Head of caudate nucleus (tissue), 42 donors: ENCODE data around the gene ANXA11.
A peak's percentile ranks its signal among the peaks of the same experiment; 100 is the strongest.
"Not testable (repeated sequence)": the region's sequence is repeated elsewhere in the genome, so short reads cannot be mapped to it uniquely, and the experiment has no call there.

Source experiments
- DNase-seq, 42 donors: peaks; one replicate each; pipeline versions ENCODE4 v3.0.0 to v3.0.0-alpha.2; 2020 to 2021; ENCODE audit warnings: mixed read lengths in 7 of 42
- intact Hi-C: fragments of 100-400 bp; cut with DNase I; formaldehyde crosslinking; loops from one replicate; pipeline ENCODE4 v1.15.0; 2022

ANXA11 gene

DNA sequence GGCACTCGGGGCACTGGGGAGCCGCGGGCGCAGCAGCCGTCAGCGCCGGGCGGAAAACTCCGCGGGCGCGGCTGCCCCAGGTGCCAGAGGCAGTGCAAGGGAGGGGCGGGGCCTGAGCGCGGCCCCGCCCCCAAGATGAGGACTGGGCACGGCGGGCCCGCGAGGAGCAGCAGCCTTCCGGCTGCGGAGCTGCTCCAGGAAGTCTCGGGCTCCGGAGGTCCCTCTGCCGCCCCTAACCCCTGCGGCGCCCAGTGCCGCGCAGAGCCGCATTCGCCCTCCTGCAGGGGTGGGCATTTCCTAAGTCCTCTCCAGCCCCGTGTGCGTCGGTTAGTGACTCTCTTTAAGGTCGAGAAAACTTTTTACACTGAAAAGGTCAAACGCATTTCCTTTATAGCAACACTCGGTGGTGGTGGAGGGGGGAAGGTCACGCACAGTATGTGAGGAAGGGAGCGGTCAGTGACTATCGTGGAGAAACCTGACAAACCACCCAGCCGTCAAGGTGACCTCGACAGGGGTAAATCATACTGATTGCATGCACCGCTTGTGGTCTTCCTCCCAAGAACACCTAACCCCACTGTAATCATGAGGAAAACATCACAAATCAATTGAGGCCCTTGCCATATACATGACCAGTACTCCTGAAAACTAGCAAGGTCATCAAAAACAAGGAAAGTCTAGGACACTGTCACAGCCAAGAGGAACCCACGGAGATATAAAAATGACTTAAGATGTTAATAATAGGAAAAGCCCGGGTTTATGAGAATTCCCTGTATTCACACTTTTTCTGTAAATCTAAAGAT, at the start of gene ANXA11:
Gene ANXA11 (minus strand): TSS at position 61 of the 800 bp plus-strand sequence. CDS start 32,676 bp downstream, outside the sequence.
- intact Hi-C loops, result loop anchor here (10.0 kb wide), 1 partner anchor 51 kb away; no protein-coding TSS in a partner anchor
- peak in 39 of 42 donors; percentile 45 to 86 (median 70) for DNase-seq

DNA sequence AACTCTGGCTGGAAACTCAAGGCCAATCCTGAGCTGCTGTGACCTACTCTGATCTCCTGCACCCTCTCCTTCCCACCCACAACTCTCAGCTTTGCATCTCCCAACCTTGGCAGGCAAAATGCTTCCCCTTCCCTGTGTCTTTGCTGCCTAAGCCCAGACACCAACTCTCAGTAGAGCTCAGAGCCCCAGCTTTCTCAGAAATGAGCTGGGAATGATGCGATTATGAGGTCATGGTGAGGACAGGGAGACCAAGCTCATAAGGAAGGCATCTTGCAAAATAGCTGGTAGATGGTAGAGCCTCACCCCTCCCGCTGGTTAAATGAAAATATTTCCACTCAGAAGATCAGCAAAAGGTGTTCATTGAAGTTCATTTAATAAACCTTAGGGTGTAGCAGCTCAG, 49.4 kb upstream of the ANXA11 start:
- DNase-seq, intact Hi-C loops: not testable (repeated sequence)

DNA sequence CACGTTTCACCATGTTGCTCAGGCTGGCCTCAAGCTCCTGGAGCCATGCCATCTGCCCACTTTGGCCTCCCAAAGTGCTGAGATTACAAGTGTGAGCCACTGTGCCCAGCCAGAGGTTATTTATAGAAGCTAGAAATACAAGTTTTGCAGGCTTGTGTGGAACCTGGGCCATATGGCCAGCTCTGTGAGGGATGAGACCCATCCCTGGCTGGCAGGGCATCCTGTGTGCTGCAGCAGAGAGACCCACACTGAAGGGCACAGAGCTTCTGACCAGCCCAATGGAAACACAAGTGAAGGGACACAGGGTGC, 48.6 kb upstream of the ANXA11 start:
- intact Hi-C loops, DNase-seq: not testable (repeated sequence)

DNA sequence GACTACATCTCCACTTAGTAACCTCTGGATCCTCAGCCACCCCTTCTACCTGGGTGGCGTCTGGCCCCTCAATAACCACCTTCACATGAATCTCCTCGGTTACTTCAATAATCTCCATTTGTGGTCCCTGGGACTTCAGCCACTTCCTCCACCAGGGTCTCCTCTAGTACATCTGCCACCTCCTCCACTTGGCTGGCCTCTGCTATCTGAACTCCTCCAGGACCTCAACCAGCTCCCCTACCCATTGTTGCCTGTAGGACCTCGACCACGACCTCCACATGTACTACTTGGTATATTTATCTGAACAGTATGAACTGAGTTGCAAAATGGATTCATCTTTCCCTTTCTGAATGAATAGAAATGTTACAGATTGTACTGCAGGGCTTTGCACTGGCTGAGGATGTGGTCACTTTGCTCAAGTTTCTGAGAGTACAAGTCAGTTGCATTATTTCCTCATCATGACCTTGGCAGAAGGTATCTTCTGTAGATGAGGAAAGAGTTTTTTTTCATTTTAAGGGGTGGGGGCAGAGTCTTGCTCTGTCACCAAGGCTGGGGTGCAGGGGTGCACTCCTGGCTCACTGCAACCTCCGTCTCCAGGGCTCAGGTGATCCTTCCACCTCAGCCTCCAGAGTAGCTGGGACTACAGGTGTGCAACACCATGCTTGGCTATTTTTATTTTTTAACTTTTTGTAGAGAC, 48.1 kb upstream of the ANXA11 start:
- intact Hi-C loops, result no loop called here
- DNase-seq, result no peak

DNA sequence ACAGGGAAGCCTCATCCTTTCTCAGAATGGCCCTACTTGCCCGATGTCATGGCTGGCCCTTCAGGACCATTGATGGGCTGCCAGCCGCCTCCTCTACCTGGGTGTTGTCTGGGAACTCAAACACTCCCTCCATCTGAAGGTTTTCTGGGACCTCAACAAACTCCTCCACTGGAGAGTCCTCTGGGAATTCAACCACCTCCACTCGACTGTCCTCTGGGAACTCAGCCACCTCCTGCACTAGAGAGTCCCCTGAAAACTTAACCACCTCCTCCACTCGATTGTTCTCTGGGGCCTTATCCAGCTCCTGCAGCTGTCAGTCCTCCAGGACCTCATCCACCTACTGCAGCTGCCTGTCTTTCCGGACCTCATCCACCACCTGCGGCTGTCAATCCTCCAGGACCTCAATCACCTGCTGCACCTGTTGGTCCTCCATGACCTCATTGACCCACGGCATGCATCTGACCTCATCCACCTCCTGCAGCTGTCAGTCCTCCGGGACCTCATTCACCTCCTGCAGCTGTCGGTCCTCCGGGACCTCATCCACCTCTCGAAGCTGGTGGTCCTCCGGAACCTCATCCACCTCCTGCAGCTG, 47.1 kb upstream of the ANXA11 start:
- intact Hi-C loops, result no loop called here
- DNase-seq, result no peak

DNA sequence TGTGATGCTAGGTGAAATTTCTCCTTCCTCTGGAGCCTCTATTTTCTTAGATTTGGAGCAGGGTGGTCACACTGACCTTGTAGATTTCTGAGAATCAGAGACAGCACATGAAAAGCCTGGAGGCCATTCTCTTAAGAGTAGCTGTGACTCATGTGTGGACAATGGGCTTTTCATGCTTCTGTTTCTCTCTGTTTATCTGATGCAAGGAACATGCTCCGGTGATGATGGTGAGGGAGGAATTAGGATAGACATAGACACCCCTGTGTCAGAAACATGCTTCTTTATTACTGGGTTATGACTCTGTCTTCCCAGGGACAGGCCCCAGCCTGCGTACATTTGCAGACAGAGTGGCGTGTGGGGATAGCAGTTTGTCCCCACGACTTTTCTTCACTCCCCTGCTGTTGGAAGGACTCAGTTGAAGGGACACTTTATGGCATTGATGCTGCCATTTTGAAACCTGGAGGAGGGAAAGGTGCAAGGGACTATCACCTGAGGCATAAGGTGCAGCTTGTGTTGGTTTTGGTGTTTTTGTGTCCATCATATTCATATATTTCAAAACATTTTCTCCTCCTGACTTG, 46.5 kb upstream of the ANXA11 start:
- intact Hi-C loops, DNase-seq: not testable (repeated sequence)

DNA sequence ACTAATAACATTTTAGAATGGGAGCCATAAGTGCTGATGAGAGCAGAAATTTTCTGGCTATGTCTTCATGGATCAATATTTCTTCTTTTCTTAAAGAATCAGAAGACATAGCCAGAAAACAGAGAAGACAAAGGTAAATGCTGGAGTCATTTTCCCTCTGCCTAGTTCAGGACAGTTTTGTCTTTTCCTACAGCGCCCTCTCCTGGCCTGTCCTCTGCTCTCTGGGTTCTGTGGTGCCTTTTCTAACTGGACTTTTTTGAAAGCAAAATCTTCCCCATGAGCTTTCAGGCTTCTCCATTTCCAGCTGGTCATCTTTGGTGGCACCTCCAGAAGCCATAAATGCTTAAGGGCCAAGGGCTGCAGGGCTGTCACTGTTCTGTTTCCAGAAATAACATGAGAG, 45.1 kb upstream of the ANXA11 start:
- intact Hi-C loops, DNase-seq: not testable (repeated sequence)

DNA sequence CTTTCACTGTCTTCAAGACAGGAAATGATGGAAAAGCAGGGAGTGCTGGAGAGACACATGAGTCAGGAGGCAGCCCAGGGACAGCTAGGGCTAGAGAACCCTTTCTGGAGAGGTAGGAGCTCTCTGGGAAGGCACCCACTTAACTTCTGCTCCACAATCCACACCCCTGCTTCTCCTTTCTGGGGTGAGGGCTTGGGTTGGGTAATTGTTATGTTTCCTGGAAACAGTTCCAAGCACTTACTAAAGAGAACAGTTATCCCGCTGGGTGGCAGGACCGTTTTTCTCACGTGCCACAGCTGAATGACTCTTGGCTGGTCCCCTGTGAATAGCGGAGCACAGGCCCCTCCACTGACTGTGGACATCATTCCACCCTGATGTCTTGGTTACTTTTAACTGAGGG, 44.6 kb upstream of the ANXA11 start:
- DNase-seq, intact Hi-C loops: not testable (repeated sequence)

DNA sequence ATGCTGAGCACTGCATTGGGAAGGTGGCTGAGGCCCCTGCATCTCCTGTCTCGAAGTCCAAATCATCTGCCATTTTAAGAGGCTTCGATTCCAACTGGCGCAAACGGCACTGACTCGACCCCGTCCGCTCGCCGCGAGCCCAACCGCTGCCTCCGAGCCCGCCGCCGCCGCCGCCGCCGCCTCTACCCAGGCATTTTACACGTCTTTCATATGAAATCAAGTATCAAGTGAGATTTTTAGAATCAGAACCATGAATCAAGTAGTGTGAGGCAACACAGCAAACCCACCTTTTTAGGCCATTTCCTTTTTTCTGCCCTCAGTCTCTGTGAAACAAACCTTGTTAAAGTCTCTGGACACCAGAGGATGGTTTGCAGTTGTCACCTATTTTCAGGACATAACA, 42.3 kb upstream of the ANXA11 start:
- DNase-seq, intact Hi-C loops: not testable (repeated sequence)

DNA sequence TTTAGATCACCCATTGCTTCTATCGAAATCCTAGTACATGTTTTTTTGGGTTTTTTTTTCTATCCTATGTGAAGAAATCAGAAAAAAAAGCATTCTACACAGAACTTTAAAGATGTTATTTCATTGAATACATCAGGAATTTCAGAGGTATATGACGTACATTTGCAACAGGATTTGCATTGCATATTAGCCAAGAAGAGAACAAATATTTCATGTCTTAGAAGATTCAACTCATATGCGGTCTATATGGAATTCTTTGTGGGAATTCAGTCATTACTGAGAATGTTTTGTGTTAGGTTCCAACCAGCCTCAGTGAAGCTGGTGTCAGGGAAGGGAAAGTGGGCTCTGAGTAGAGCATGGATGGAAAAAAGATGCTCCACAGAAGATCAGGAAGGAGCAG, 39.0 kb upstream of the ANXA11 start:
- intact Hi-C loops, DNase-seq: not testable (repeated sequence)

DNA sequence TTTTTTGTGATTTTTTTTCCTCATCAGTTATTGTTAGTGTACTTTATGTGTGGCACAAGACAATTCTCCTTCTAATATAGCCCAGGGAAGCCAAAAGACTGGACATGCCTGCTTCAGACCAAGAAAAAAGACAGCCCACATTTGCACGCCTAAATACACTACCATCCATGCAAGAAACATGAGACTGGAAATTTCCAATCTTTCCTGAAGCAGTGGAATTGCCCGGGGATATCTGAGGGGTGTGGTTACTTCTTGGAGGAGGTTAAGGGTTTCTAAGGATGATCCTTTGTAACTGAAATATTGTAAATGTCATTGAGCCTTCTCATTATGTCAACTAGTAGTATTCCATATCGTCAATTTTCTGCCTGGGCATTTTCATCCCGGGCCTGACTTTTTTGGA, 37.0 kb upstream of the ANXA11 start:
- DNase-seq, intact Hi-C loops: not testable (repeated sequence)

DNA sequence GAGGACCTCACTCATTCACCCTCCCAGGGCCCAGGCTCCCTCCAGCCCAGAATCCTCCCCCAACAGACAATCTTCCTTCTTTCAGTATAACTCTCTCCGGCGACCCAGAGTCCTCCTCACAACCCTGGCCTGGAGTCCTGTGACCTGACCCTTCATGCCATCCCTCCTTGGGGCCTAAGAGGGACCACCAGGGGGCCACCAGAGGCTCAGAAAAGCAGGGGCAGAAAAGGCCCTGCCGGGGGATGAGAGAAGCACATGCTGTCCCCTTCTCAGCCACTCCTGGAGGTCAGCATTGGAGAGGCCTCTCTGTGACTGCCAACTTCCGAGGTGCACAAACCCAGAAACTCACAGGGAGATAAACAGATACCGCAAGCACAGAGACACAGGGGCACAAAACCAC, 31.1 kb upstream of the ANXA11 start:
- intact Hi-C loops, result not testable (repeated sequence)

DNA sequence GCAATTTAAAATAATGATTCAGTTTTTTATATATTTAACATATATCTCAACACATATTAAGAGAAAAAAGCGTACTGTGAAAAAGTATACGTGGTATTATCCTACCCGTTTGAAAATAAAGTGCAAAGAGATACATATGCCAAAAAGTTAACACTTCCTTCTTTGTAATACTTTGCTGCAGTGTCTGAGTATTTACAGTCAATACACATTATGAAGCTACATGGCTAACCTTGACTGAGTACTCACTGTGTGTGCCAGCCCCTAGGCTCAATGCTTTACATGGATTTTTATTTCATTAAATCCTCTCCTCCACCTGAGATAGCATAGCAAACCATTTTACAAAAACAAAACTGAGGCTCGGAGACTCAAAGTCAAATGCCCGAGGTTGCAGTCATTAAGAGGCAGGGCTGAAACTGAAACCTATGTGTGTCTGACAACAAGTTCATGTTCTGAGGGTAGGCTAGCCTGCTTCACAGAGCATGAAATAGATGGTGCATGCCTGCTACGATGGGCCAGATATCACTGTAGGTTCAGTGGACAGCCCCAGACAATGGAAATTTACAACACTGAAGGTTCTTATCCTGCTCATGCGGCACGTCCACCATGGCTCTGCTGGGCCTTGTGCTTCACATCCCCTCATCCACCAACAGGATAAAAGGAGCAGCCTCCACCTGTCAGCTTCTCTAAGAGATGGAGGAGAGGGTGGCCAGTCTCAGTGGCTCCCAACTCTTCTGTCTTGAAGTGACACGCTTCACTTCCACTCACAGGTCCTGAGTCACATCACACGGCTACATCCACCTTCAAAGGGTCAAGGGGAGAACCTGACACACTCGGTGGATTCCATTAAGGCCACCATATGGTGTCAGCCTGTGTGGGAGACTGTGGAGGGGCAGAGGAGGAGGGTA, 29.2 kb upstream of the ANXA11 start:
- DNase-seq, intact Hi-C loops: not testable (repeated sequence)

More for the DNA sequence above, 31.1 kb upstream of the ANXA11 start:
- not testable (repeated sequence) for DNase-seq

DNA sequence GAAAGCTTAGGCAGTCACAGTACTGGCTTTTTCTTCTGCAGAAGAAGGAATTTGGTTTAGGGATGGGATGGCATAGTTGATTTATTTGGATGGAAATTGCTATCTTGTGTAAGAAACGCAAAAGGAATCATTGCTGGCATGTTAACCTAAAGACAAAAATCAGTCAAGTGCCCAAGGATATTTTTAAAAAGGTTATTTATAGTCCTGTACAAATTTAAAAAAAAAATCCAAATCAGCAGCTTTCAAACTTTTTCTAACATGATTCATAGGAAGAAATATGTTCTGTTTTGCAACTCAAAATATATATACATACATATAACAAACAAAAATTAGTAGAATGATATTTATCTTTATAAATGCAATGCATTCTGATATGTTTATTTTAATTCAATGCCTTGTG, 28.5 kb upstream of the ANXA11 start:
- intact Hi-C loops, DNase-seq: not testable (repeated sequence)

DNA sequence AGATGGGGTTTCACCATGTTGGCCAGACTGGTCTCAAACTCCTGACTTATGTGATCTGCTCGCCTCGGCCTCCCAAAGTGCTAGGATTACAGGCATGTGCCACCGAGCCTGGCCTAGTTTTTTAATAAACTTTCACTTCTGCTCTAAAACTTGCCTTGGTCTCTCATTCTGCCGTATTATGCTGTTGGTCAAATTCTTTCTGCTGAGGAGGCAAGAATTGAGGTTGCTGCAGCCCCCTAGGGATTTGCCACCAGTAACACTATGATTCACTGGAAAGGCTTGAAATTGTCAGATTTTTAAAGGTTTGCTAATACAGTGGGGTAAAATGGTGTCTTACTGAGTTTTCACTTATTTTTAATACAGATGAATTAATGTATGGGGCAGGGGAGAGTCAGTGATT, 21.4 kb upstream of the ANXA11 start:
- intact Hi-C loops, DNase-seq: not testable (repeated sequence)

DNA sequence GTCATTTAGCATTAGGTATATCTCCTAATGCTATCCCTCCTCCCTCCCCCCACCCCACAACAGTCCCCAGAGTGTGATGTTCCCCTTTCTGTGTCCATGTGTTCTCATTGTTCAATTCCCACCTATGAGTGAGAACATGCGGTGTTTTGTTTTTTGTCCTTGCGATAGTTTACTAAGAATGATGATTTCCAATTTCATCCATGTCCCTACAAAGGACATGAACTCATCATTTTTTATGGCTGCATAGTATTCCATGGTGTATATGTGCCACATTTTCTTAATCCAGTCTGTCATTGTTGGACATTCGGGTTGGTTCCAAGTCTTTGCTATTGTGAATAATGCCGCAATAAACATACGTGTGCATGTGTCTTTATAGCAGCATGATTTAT, 17.7 kb upstream of the ANXA11 start:
- intact Hi-C loops, result not testable (repeated sequence)

DNA sequence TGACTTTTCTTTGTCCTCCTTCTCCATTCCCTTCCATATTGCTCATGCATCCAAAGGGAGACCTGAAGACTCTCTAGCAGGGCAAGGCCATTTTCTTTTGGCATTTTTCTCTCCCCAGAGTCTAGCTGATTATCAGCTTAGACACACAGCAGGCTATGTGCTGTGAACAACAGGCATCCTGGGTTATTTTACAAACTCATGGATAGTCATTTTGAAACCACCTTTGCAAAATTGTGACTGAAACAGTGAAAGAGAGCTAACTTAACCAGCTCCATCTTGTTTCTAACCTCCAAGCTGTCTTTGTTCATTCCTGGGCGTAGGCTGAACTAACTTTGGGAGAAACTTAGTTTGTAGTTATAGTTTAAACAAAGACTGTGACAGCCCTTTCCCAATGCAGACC, 13.5 kb upstream of the ANXA11 start:
- DNase-seq, intact Hi-C loops: not testable (repeated sequence)

More for the DNA sequence above, 17.7 kb upstream of the ANXA11 start:
- DNase-seq, result not testable (repeated sequence)

DNA sequence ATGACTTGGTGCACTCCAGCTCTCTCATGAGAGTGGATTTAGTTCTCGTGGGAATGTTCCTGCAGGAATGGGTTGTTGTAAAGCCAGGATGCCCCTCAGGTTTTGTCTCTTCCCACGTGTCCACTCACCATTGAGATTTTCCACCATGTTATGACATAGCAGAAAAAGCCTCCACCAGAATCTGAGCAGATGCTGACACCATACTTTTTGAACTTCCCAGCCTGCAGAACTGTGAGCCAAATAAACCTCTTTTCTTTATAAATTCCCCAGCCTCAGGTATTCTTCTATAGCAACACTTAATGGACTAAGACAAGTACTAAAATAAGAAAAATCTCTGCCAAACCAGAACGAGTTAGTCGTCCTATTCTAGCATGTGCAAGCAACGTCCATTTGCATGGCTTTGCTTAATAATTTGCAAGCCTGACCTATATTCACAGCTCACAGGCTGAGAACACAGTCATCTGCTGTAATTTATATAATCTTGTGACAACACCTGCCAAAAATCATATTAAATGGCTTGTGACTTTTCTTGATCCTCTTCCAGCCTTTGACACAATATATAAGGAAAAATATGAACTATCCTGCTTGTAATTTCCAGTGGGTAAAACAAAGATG, 9.1 kb upstream of the ANXA11 start:
- intact Hi-C loops, DNase-seq: not testable (repeated sequence)
